ENCODE data around the gene MOCOS. TPM values are rescaled to one million over a fixed set of nuclear protein-coding genes. Genes with fewer than 3 reads are reported as not detected.

Gene MOCOS
- total RNA-seq, 1 donor from 2014 or later = 4.2 TPM

GRCh38 chr18:36295214-36295613 lies 107.9 kb downstream of the MOCOS start:
- ATAC-seq = no peak
- DNase-seq = no peak
- Histone ChIP-seq H3K36me3 (no peaks in the 10 kb centered on the region), H3K27me3 (ENCODE audit: low read depth) (peaks cover 47% of the 10 kb centered on the region), H3K4me3 (no peak overlapping the region), H3K9me3 (no peaks in the 10 kb centered on the region), H3K27ac (no peak overlapping the region), H3K4me1 (peaks cover 20% of the 10 kb centered on the region)
- intact Hi-C loops (cut with DNase I) = no loop called here
- TF ChIP-seq CTCF (IDR thresholded peaks at IDR 0.05) = no peak

- intact Hi-C loops (cut with DNase I) = no loop called here
- ATAC-seq = no peak
- H3K27me3 ChIP-seq (ENCODE audit: low read depth) = peaks cover 51% of the 10 kb centered on the region
- no peaks in the 10 kb centered on the region for H3K9me3 ChIP-seq
- H3K4me3 ChIP-seq = no peak overlapping the region
- no peak for TF ChIP-seq CTCF (IDR thresholded peaks at IDR 0.05)
- no peak overlapping the region for H3K27ac ChIP-seq
- no peak for DNase-seq
- H3K4me1 ChIP-seq = peaks cover 20% of the 10 kb centered on the region
- H3K36me3 ChIP-seq = no peaks in the 10 kb centered on the region
Observed at GRCh38 chr18:36295880-36296301, 108.6 kb downstream of the MOCOS start.

GRCh38 chr18:36296650-36297416 lies 109.5 kb downstream of the MOCOS start:
- Histone ChIP-seq H3K27ac (no peak overlapping the region), H3K27me3 (ENCODE audit: low read depth) (peaks cover 51% of the 10 kb centered on the region), H3K4me1 (peaks cover 20% of the 10 kb centered on the region), H3K4me3 (peak overlapping the region; percentile 62), H3K36me3 (no peaks in the 10 kb centered on the region), H3K9me3 (no peaks in the 10 kb centered on the region)
- intact Hi-C loops (cut with DNase I) = no loop called here
- peak; percentile 44 to 61 for ATAC-seq
- peak; percentile 51 for DNase-seq
- TF ChIP-seq CTCF (IDR thresholded peaks at IDR 0.05) = no peak

- DNase-seq (peak; percentile 57), ATAC-seq (peak; percentile 87 to 88)
- peaks cover 51% of the 10 kb centered on the region for H3K27me3 ChIP-seq (ENCODE audit: low read depth)
- peaks cover 20% of the 10 kb centered on the region for H3K4me1 ChIP-seq
- peak within 1 kb of the TSS; percentile 62 for H3K4me3 ChIP-seq
- H3K36me3 ChIP-seq = no peaks in the 10 kb centered on the region
- H3K27ac ChIP-seq = no peak within 1 kb of the TSS
- no peak for TF ChIP-seq CTCF (IDR thresholded peaks at IDR 0.05)
- intact Hi-C loops (cut with DNase I) = no loop called here
- H3K9me3 ChIP-seq = no peaks in the 10 kb centered on the region
Observed at GRCh38 chr18:36297417-36298125, 110.3 kb downstream of the MOCOS start, which contains the start of gene FHOD3. TSS of gene FHOD3 (plus strand) at chr18:36297713. CDS start at chr18:36297836, 123 bp downstream.

GRCh38 chr18:36298126-36298741 lies 110.9 kb downstream of the MOCOS start:
- Histone ChIP-seq H3K4me1 (peaks cover 20% of the 10 kb centered on the region), H3K4me3 (peak overlapping the region; percentile 62), H3K27me3 (ENCODE audit: low read depth) (peaks cover 51% of the 10 kb centered on the region), H3K36me3 (no peaks in the 10 kb centered on the region), H3K27ac (no peak overlapping the region), H3K9me3 (no peaks in the 10 kb centered on the region)
- ATAC-seq (peak; percentile 37 to 40), DNase-seq (no peak)
- intact Hi-C loops (cut with DNase I) = no loop called here
- TF ChIP-seq CTCF (IDR thresholded peaks at IDR 0.05) = no peak
